Measurements from ENCODE around the gene CPVL.

Gene CPVL

GRCh38 chr7:29017713-29018112 lies 128.6 kb downstream of the CPVL start:
- DNase-seq (ENCODE audit: low spot score in 2 of 2), result no peak
- Mint-ChIP-seq H3K4me1 (no peaks in the 10 kb centered on the region), H3K9me3 (peaks cover 2% of the 10 kb centered on the region), H3K36me3 (no peaks in the 10 kb centered on the region), H3K4me3 (no peak overlapping the region), H3K27me3 (peaks cover 4% of the 10 kb centered on the region), H3K27ac (no peak overlapping the region)
- no peak for ATAC-seq (ENCODE audit: low read depth)

- H3K36me3 Mint-ChIP-seq, result no peaks in the 10 kb centered on the region
- H3K27me3 Mint-ChIP-seq, result peaks cover 4% of the 10 kb centered on the region
- no peak overlapping the region for H3K27ac Mint-ChIP-seq
- H3K4me1 Mint-ChIP-seq, result no peaks in the 10 kb centered on the region
- ATAC-seq (ENCODE audit: low read depth), result no peak
- DNase-seq (ENCODE audit: low spot score in 2 of 2), result no peak
- H3K4me3 Mint-ChIP-seq, result no peak overlapping the region
- no peaks in the 10 kb centered on the region for H3K9me3 Mint-ChIP-seq
Observed at GRCh38 chr7:29014725-29015124, 131.6 kb downstream of the CPVL start.

GRCh38 chr7:29013931-29014330 lies 132.4 kb downstream of the CPVL start:
- Mint-ChIP-seq H3K4me3 (no peak overlapping the region), H3K27me3 (peaks cover 4% of the 10 kb centered on the region), H3K36me3 (no peaks in the 10 kb centered on the region), H3K4me1 (no peaks in the 10 kb centered on the region), H3K9me3 (no peaks in the 10 kb centered on the region), H3K27ac (no peak overlapping the region)
- DNase-seq (ENCODE audit: low spot score in 2 of 2) (no peak), ATAC-seq (ENCODE audit: low read depth) (no peak)

GRCh38 chr7:29013082-29013695 lies 133.1 kb downstream of the CPVL start:
- no peaks in the 10 kb centered on the region for H3K36me3 Mint-ChIP-seq
- H3K9me3 Mint-ChIP-seq, result no peaks in the 10 kb centered on the region
- no peak for ATAC-seq (ENCODE audit: low read depth)
- no peak overlapping the region for H3K4me3 Mint-ChIP-seq
- no peak for DNase-seq (ENCODE audit: low spot score in 2 of 2)
- H3K27ac Mint-ChIP-seq, result no peak overlapping the region
- H3K27me3 Mint-ChIP-seq, result peaks cover 4% of the 10 kb centered on the region
- H3K4me1 Mint-ChIP-seq, result no peaks in the 10 kb centered on the region

GRCh38 chr7:29009947-29010346 lies 136.4 kb downstream of the CPVL start:
- Mint-ChIP-seq H3K4me3 (no peak overlapping the region), H3K36me3 (no peaks in the 10 kb centered on the region), H3K4me1 (no peaks in the 10 kb centered on the region), H3K9me3 (no peaks in the 10 kb centered on the region), H3K27me3 (no peaks in the 10 kb centered on the region), H3K27ac (no peak overlapping the region)
- DNase-seq (ENCODE audit: low spot score in 2 of 2) (no peak), ATAC-seq (ENCODE audit: low read depth) (no peak)

GRCh38 chr7:29008590-29008989 lies 137.7 kb downstream of the CPVL start:
- no peak overlapping the region for H3K4me3 Mint-ChIP-seq
- no peaks in the 10 kb centered on the region for H3K4me1 Mint-ChIP-seq
- H3K27ac Mint-ChIP-seq, result no peak overlapping the region
- H3K36me3 Mint-ChIP-seq, result no peaks in the 10 kb centered on the region
- DNase-seq (ENCODE audit: low spot score in 2 of 2) (no peak), ATAC-seq (ENCODE audit: low read depth) (no peak)
- H3K9me3 Mint-ChIP-seq, result no peaks in the 10 kb centered on the region
- H3K27me3 Mint-ChIP-seq, result no peaks in the 10 kb centered on the region

GRCh38 chr7:29007127-29007526 lies 139.2 kb downstream of the CPVL start:
- H3K27ac Mint-ChIP-seq, result no peak overlapping the region
- H3K4me3 Mint-ChIP-seq, result no peak overlapping the region
- no peaks in the 10 kb centered on the region for H3K4me1 Mint-ChIP-seq
- H3K36me3 Mint-ChIP-seq, result no peaks in the 10 kb centered on the region
- H3K27me3 Mint-ChIP-seq, result no peaks in the 10 kb centered on the region
- no peak for DNase-seq (ENCODE audit: low spot score in 2 of 2)
- H3K9me3 Mint-ChIP-seq, result peaks cover 2% of the 10 kb centered on the region
- ATAC-seq (ENCODE audit: low read depth), result no peak

- Mint-ChIP-seq H3K4me1 (no peaks in the 10 kb centered on the region), H3K27me3 (no peaks in the 10 kb centered on the region), H3K9me3 (peaks cover 2% of the 10 kb centered on the region), H3K27ac (no peak overlapping the region), H3K36me3 (no peaks in the 10 kb centered on the region), H3K4me3 (no peak overlapping the region)
- no peak for DNase-seq (ENCODE audit: low spot score in 2 of 2)
- no peak for ATAC-seq (ENCODE audit: low read depth)
Observed at GRCh38 chr7:29005829-29006228, 140.5 kb downstream of the CPVL start.

GRCh38 chr7:29005406-29005805 lies 140.9 kb downstream of the CPVL start:
- Mint-ChIP-seq H3K4me1 (no peaks in the 10 kb centered on the region), H3K27ac (no peak overlapping the region), H3K27me3 (no peaks in the 10 kb centered on the region), H3K36me3 (no peaks in the 10 kb centered on the region), H3K4me3 (no peak overlapping the region), H3K9me3 (peaks cover 2% of the 10 kb centered on the region)
- ATAC-seq (ENCODE audit: low read depth), result no peak
- DNase-seq (ENCODE audit: low spot score in 2 of 2), result no peak

- peaks cover 4% of the 10 kb centered on the region for H3K27me3 Mint-ChIP-seq
Observed at GRCh38 chr7:29003703-29004102, 142.6 kb downstream of the CPVL start.

GRCh38 chr7:29000717-29001076 lies 145.6 kb downstream of the CPVL start:
- H3K4me3 Mint-ChIP-seq, result no peak overlapping the region
- peaks cover 8% of the 10 kb centered on the region for H3K27me3 Mint-ChIP-seq
- H3K9me3 Mint-ChIP-seq, result peaks cover 4% of the 10 kb centered on the region
- H3K27ac Mint-ChIP-seq, result no peak overlapping the region
- H3K4me1 Mint-ChIP-seq, result peaks cover 4% of the 10 kb centered on the region
- ATAC-seq (ENCODE audit: low read depth) (no peak), DNase-seq (ENCODE audit: low spot score in 2 of 2) (no peak)
- H3K36me3 Mint-ChIP-seq, result no peaks in the 10 kb centered on the region

More at GRCh38 chr7:29003703-29004102, 142.6 kb downstream of the CPVL start:
- H3K4me3 Mint-ChIP-seq, result no peak overlapping the region
- H3K27ac Mint-ChIP-seq, result no peak overlapping the region
- H3K36me3 Mint-ChIP-seq, result no peaks in the 10 kb centered on the region
- peaks cover 4% of the 10 kb centered on the region for H3K9me3 Mint-ChIP-seq
- no peak for DNase-seq (ENCODE audit: low spot score in 2 of 2)
- ATAC-seq (ENCODE audit: low read depth), result no peak
- H3K4me1 Mint-ChIP-seq, result no peaks in the 10 kb centered on the region

GRCh38 chr7:28999895-29000716 lies 146.2 kb downstream of the CPVL start:
- H3K27me3 Mint-ChIP-seq, result peaks cover 8% of the 10 kb centered on the region
- H3K27ac Mint-ChIP-seq, result no peak overlapping the region
- H3K4me3 Mint-ChIP-seq, result no peak overlapping the region
- peaks cover 4% of the 10 kb centered on the region for H3K9me3 Mint-ChIP-seq
- DNase-seq (ENCODE audit: low spot score in 2 of 2) (no peak), ATAC-seq (ENCODE audit: low read depth) (no peak)
- peaks cover 4% of the 10 kb centered on the region for H3K4me1 Mint-ChIP-seq
- H3K36me3 Mint-ChIP-seq, result no peaks in the 10 kb centered on the region

GRCh38 chr7:28999427-28999826 lies 146.9 kb downstream of the CPVL start:
- Mint-ChIP-seq H3K36me3 (no peaks in the 10 kb centered on the region), H3K27me3 (peaks cover 8% of the 10 kb centered on the region), H3K4me1 (peaks cover 4% of the 10 kb centered on the region), H3K9me3 (peaks cover 4% of the 10 kb centered on the region), H3K27ac (no peak overlapping the region), H3K4me3 (no peak overlapping the region)
- ATAC-seq (ENCODE audit: low read depth), result no peak
- no peak for DNase-seq (ENCODE audit: low spot score in 2 of 2)

- ATAC-seq (ENCODE audit: low read depth), result no peak
- H3K9me3 Mint-ChIP-seq, result peaks cover 4% of the 10 kb centered on the region
- no peak overlapping the region for H3K4me3 Mint-ChIP-seq
- DNase-seq (ENCODE audit: low spot score in 2 of 2), result no peak
- no peaks in the 10 kb centered on the region for H3K36me3 Mint-ChIP-seq
- peaks cover 9% of the 10 kb centered on the region for H3K27me3 Mint-ChIP-seq
- H3K4me1 Mint-ChIP-seq, result peaks cover 4% of the 10 kb centered on the region
- no peak overlapping the region for H3K27ac Mint-ChIP-seq
Observed at GRCh38 chr7:28998105-28998504, 148.2 kb downstream of the CPVL start.

- no peak for ATAC-seq (ENCODE audit: low read depth)
- no peak for DNase-seq (ENCODE audit: low spot score in 2 of 2)
- peaks cover 13% of the 10 kb centered on the region for H3K27me3 Mint-ChIP-seq
Observed at GRCh38 chr7:28996836-28997235, 149.5 kb downstream of the CPVL start.

More at GRCh38 chr7:28996836-28997235, 149.5 kb downstream of the CPVL start:
- Mint-ChIP-seq H3K36me3 (no peaks in the 10 kb centered on the region), H3K27ac (no peak overlapping the region), H3K4me1 (peaks cover 4% of the 10 kb centered on the region), H3K9me3 (peaks cover 1% of the 10 kb centered on the region), H3K4me3 (no peak overlapping the region)

Measured in memory B cell (primary cell).